Activated CD8-positive, alpha-beta memory T cell treated with anti-CD3 and anti-CD28 coated beads, Interleukin-2, amount 10 ng/mL, durations not matched to agents 7 days and 5 days (primary cell): Measurements from ENCODE around the gene GRB10. TPM values are rescaled to one million over a fixed set of nuclear protein-coding genes. Genes with fewer than 3 reads are reported as not detected.
A peak's percentile ranks its signal among the peaks of the same experiment; 100 is the strongest.

Experiments used
- ATAC-seq: fragments of 150-1000 bp; cut with Tn5 transposase; one replicate; pipeline ENCODE4 v1.10.0; 2021; ENCODE audit warnings: moderate library complexity
- CTCF ChIA-PET: fragments of 350-600 bp; sonication (Branson Sonifier 250); formaldehyde crosslinking; loops from one replicate; lab custom pipeline; 2021; ENCODE audit warnings: antibody characterized with exemption; lab: Charles Lee
- DNase-seq: peaks from one replicate; pipeline ENCODE4 v3.0.0-alpha.2; 2020
- H3K27ac Mint-ChIP-seq: one replicate; pipeline ENCODE4 v1.8.0; 2021; ENCODE audit warnings: mild to moderate bottlenecking, mixed read lengths
- H3K27me3 Mint-ChIP-seq: one replicate; pipeline ENCODE4 v1.8.0; 2021; ENCODE audit warnings: mixed read lengths
- H3K36me3 Mint-ChIP-seq: one replicate; pipeline ENCODE4 v1.8.0; 2021; ENCODE audit warnings: mild to moderate bottlenecking, mixed read lengths
- H3K4me1 Mint-ChIP-seq: one replicate; pipeline ENCODE4 v1.8.0; 2021; ENCODE audit warnings: mixed read lengths
- H3K4me3 Mint-ChIP-seq: one replicate; pipeline ENCODE4 v1.8.0; 2021; ENCODE audit warnings: mild to moderate bottlenecking, moderate library complexity, mixed read lengths
- H3K9me3 Mint-ChIP-seq: one replicate; pipeline ENCODE4 v1.8.0; 2022; ENCODE audit warnings: low read depth, mixed read lengths
- total RNA-seq, 2 experiments: library from RNA; stranded (reverse); gene quantifications; one replicate each; pipeline ENCODE4 v1.2.3, GENCODE V29; 2021

Gene GRB10
- total RNA-seq, 2 experiments from 2014 or later, result 3.9 TPM

- CTCF ChIA-PET, result interaction anchor here (1.6 kb wide), 1 partner anchor 245 kb away, joined by 4 read pairs; no protein-coding TSS in a partner anchor
- Mint-ChIP-seq H3K9me3 (no peaks in the 10 kb centered on the region), H3K4me3 (no peak overlapping the region), H3K27me3 (peaks cover 7% of the 10 kb centered on the region), H3K36me3 (no peaks in the 10 kb centered on the region), H3K27ac (no peak overlapping the region), H3K4me1 (peaks cover 7% of the 10 kb centered on the region)
- DNase-seq, result no peak
- no peak for ATAC-seq
Observed at GRCh38 chr7:50712252-50713122, 70.2 kb downstream of the GRB10 start.

GRCh38 chr7:50711271-50712175 lies 71.2 kb downstream of the GRB10 start:
- H3K4me1 Mint-ChIP-seq, result peaks cover 7% of the 10 kb centered on the region
- H3K36me3 Mint-ChIP-seq, result no peaks in the 10 kb centered on the region
- DNase-seq, result no peak
- H3K27me3 Mint-ChIP-seq, result peaks cover 10% of the 10 kb centered on the region
- no peak overlapping the region for H3K4me3 Mint-ChIP-seq
- no peaks in the 10 kb centered on the region for H3K9me3 Mint-ChIP-seq
- no peak overlapping the region for H3K27ac Mint-ChIP-seq
- no peak for ATAC-seq
- CTCF ChIA-PET, result interaction anchor here (1.6 kb wide), 1 partner anchor 244 kb away, joined by 4 read pairs; no protein-coding TSS in a partner anchor

- Mint-ChIP-seq H3K4me1 (peaks cover 7% of the 10 kb centered on the region), H3K36me3 (no peaks in the 10 kb centered on the region), H3K27ac (no peak overlapping the region), H3K4me3 (no peak overlapping the region), H3K9me3 (no peaks in the 10 kb centered on the region), H3K27me3 (peaks cover 11% of the 10 kb centered on the region)
- CTCF ChIA-PET, result interaction anchor here (1.6 kb wide), 1 partner anchor 243 kb away, joined by 4 read pairs; no protein-coding TSS in a partner anchor
- ATAC-seq (no peak), DNase-seq (no peak)
Observed at GRCh38 chr7:50710441-50711154, 72.1 kb downstream of the GRB10 start.

GRCh38 chr7:50709151-50709550 lies 73.5 kb downstream of the GRB10 start:
- CTCF ChIA-PET, result no interaction called here
- no peak overlapping the region for H3K27ac Mint-ChIP-seq
- no peak for ATAC-seq

GRCh38 chr7:50707236-50708006 lies 75.3 kb downstream of the GRB10 start:
- CTCF ChIA-PET, result interaction anchor here (1.2 kb wide), 1 partner anchor 240 kb away, joined by 3 read pairs; no protein-coding TSS in a partner anchor
- DNase-seq (no peak), ATAC-seq (no peak)
- Mint-ChIP-seq H3K4me1 (peaks cover 2% of the 10 kb centered on the region), H3K27me3 (peaks cover 27% of the 10 kb centered on the region), H3K4me3 (no peak overlapping the region), H3K9me3 (no peaks in the 10 kb centered on the region), H3K27ac (no peak overlapping the region), H3K36me3 (no peaks in the 10 kb centered on the region)

More at GRCh38 chr7:50709151-50709550, 73.5 kb downstream of the GRB10 start:
- Mint-ChIP-seq H3K36me3 (no peaks in the 10 kb centered on the region), H3K27me3 (peaks cover 17% of the 10 kb centered on the region), H3K4me3 (no peak overlapping the region), H3K9me3 (no peaks in the 10 kb centered on the region), H3K4me1 (peaks cover 7% of the 10 kb centered on the region)
- DNase-seq, result no peak

- ATAC-seq (no peak), DNase-seq (no peak)
- no peaks in the 10 kb centered on the region for H3K4me1 Mint-ChIP-seq
- no peak overlapping the region for H3K27ac Mint-ChIP-seq
- H3K36me3 Mint-ChIP-seq, result no peaks in the 10 kb centered on the region
- H3K4me3 Mint-ChIP-seq, result no peak overlapping the region
- H3K9me3 Mint-ChIP-seq, result no peaks in the 10 kb centered on the region
- CTCF ChIA-PET, result interaction anchor here (1.2 kb wide), 1 partner anchor 239 kb away, joined by 3 read pairs; no protein-coding TSS in a partner anchor
- H3K27me3 Mint-ChIP-seq, result peaks cover 25% of the 10 kb centered on the region
Observed at GRCh38 chr7:50706469-50706937, 76.2 kb downstream of the GRB10 start.

GRCh38 chr7:50704844-50705243 lies 77.9 kb downstream of the GRB10 start:
- Mint-ChIP-seq H3K27ac (no peak overlapping the region), H3K36me3 (no peaks in the 10 kb centered on the region), H3K4me3 (no peak overlapping the region), H3K9me3 (no peaks in the 10 kb centered on the region), H3K4me1 (no peaks in the 10 kb centered on the region), H3K27me3 (peaks cover 29% of the 10 kb centered on the region)
- CTCF ChIA-PET, result no interaction called here
- no peak for DNase-seq
- no peak for ATAC-seq

- Mint-ChIP-seq H3K27me3 (peaks cover 33% of the 10 kb centered on the region), H3K9me3 (no peaks in the 10 kb centered on the region), H3K27ac (no peak overlapping the region), H3K36me3 (no peaks in the 10 kb centered on the region), H3K4me3 (no peak overlapping the region), H3K4me1 (no peaks in the 10 kb centered on the region)
- ATAC-seq (no peak), DNase-seq (no peak)
- CTCF ChIA-PET, result no interaction called here
Observed at GRCh38 chr7:50703654-50704053, 79.0 kb downstream of the GRB10 start.

- no peak for ATAC-seq
- CTCF ChIA-PET, result no interaction called here
- no peak for DNase-seq
Observed at GRCh38 chr7:50699143-50699542, 83.6 kb downstream of the GRB10 start.

GRCh38 chr7:50697748-50698147 lies 84.9 kb downstream of the GRB10 start:
- H3K27ac Mint-ChIP-seq, result no peak overlapping the region
- H3K27me3 Mint-ChIP-seq, result peaks cover 33% of the 10 kb centered on the region
- no peaks in the 10 kb centered on the region for H3K36me3 Mint-ChIP-seq
- CTCF ChIA-PET, result interaction anchor here (0.6 to 1.9 kb wide), 3 partner anchors 443 to 673 kb away, joined by 3 to 15 read pairs (median 11); no protein-coding TSS in a partner anchor
- H3K4me1 Mint-ChIP-seq, result peaks cover 4% of the 10 kb centered on the region
- no peak overlapping the region for H3K4me3 Mint-ChIP-seq
- H3K9me3 Mint-ChIP-seq, result no peaks in the 10 kb centered on the region
- ATAC-seq (no peak), DNase-seq (no peak)

More at GRCh38 chr7:50699143-50699542, 83.6 kb downstream of the GRB10 start:
- H3K36me3 Mint-ChIP-seq, result no peaks in the 10 kb centered on the region
- H3K27me3 Mint-ChIP-seq, result peaks cover 39% of the 10 kb centered on the region
- no peak overlapping the region for H3K27ac Mint-ChIP-seq
- H3K4me3 Mint-ChIP-seq, result no peak overlapping the region
- no peaks in the 10 kb centered on the region for H3K9me3 Mint-ChIP-seq
- peaks cover 4% of the 10 kb centered on the region for H3K4me1 Mint-ChIP-seq

- Mint-ChIP-seq H3K36me3 (no peaks in the 10 kb centered on the region), H3K9me3 (no peaks in the 10 kb centered on the region), H3K27ac (no peak overlapping the region), H3K4me1 (peaks cover 4% of the 10 kb centered on the region), H3K27me3 (peaks cover 36% of the 10 kb centered on the region), H3K4me3 (no peak overlapping the region)
- DNase-seq (no peak), ATAC-seq (peak; percentile 36)
- CTCF ChIA-PET, result interaction anchor here (0.6 to 1.9 kb wide), 4 partner anchors 444 to 674 kb away, joined by 3 to 15 read pairs (median 7); no protein-coding TSS in a partner anchor
Observed at GRCh38 chr7:50696810-50697582, 85.7 kb downstream of the GRB10 start.
